Peyer's patch (tissue), 4 donors: ENCODE data around the gene BPIFA1. TPM values are rescaled to one million over a fixed set of nuclear protein-coding genes. Genes with fewer than 3 reads are reported as not detected.

ENCODE experiments used
- DNase-seq, 3 donors: peaks; one replicate each; pipeline ENCODE4 v3.0.0-alpha.2; 2017 to 2019
- H3K27ac ChIP-seq, 4 donors: fragments of 200-600 bp; sonication (generic); one replicate each; pipeline ENCODE4 v1.5.1; 2016 to 2019
- H3K27me3 ChIP-seq, 2 donors: fragments of 200-600 bp; sonication (generic); one replicate each; pipeline ENCODE4 v1.5.1; 2019
- H3K36me3 ChIP-seq, 3 donors: fragments of 200-600 bp; sonication (generic); one replicate each; pipeline ENCODE4 v1.5.1; 2016 to 2019
- H3K4me1 ChIP-seq, 4 donors: fragments of 200-600 bp; sonication (generic); one replicate each; pipeline ENCODE4 v1.5.1; 2016 to 2019
- H3K4me3 ChIP-seq, 4 donors: fragments of 200-600 bp; sonication (generic); 1 replicate in 3 of 4; 2 replicates in 1 of 4; pipeline ENCODE4 v1.5.1; 2016 to 2019; ENCODE audit warnings: mild to moderate bottlenecking in 1 of 4
- H3K9me3 ChIP-seq, 4 donors: fragments of 200-600 bp; sonication (generic); one replicate each; pipeline ENCODE4 v1.5.1; 2016 to 2019; ENCODE audit warnings: mild to moderate bottlenecking in 1 of 4
- CTCF ChIP-seq, 6 experiments: fragments of 450-650 bp in 4 of 6; fragments of 200-600 bp in 2 of 6; sonication (generic) in 1 of 6; IDR thresholded peaks; one replicate each; pipeline ENCODE4 v1.5.1; 2017 to 2019; ENCODE audit warnings: antibody characterized with exemption in 6 of 6, mild to moderate bottlenecking in 3 of 6, moderate library complexity in 1 of 6
- POLR2A ChIP-seq, 2 donors: fragments of 450-650 bp; IDR thresholded peaks; one replicate each; pipeline ENCODE4 v1.5.1; 2017; ENCODE audit warnings: antibody characterized with exemption in 2 of 2, mild to moderate bottlenecking in 2 of 2, moderate library complexity in 2 of 2
- total RNA-seq, 4 donors: library from RNA; depleted of rRNA; stranded (reverse); fragments of >200 nt; gene quantifications; one replicate each; pipeline ENCODE4 v1.1.0, GENCODE V29; 2016

Gene BPIFA1
- total RNA-seq, 4 donors from 2014 or later: not detected

- H3K4me3 ChIP-seq: no peak within 1 kb of the TSS
- no peaks in the 10 kb centered on the region for H3K36me3 ChIP-seq
- H3K27ac ChIP-seq: no peak within 1 kb of the TSS
- no peaks in the 10 kb centered on the region for H3K27me3 ChIP-seq
- no peaks in the 10 kb centered on the region for H3K4me1 ChIP-seq
- DNase-seq: no peak
- TF ChIP-seq CTCF (IDR thresholded peaks at IDR 0.05): no peak
- no peak for TF ChIP-seq POLR2A (IDR thresholded peaks at IDR 0.05)
- no peaks in the 10 kb centered on the region for H3K9me3 ChIP-seq
Observed at GRCh38 chr20:33282991-33283555, 47.3 kb downstream of the BPIFA1 start, which contains the start of gene BPIFB1. Gene BPIFB1, plus strand, starts transcription at chr20:33283214. Its CDS starts 2,860 bp downstream, at chr20:33286074.

- Histone ChIP-seq H3K36me3 (no peaks in the 10 kb centered on the region), H3K9me3 (no peaks in the 10 kb centered on the region), H3K27ac (no peak overlapping the region), H3K27me3 (no peaks in the 10 kb centered on the region), H3K4me1 (no peaks in the 10 kb centered on the region), H3K4me3 (no peak overlapping the region)
- no peak for DNase-seq
- TF ChIP-seq CTCF (IDR thresholded peaks at IDR 0.05) (no peak), POLR2A (IDR thresholded peaks at IDR 0.05) (no peak)
Observed at GRCh38 chr20:33284284-33284683, 48.5 kb downstream of the BPIFA1 start.

- H3K27ac ChIP-seq: no peak overlapping the region
- no peaks in the 10 kb centered on the region for H3K27me3 ChIP-seq
- no peaks in the 10 kb centered on the region for H3K4me1 ChIP-seq
- no peak for DNase-seq
- no peaks in the 10 kb centered on the region for H3K9me3 ChIP-seq
- TF ChIP-seq CTCF (IDR thresholded peaks at IDR 0.05) (no peak), POLR2A (IDR thresholded peaks at IDR 0.05) (no peak)
- H3K4me3 ChIP-seq: no peak overlapping the region
- no peaks in the 10 kb centered on the region for H3K36me3 ChIP-seq
Observed at GRCh38 chr20:33284937-33285336, 49.1 kb downstream of the BPIFA1 start.

GRCh38 chr20:33285861-33286495, 50.2 kb downstream of the BPIFA1 start:
- Histone ChIP-seq H3K36me3 (no peaks in the 10 kb centered on the region), H3K4me1 (no peaks in the 10 kb centered on the region), H3K4me3 (no peak overlapping the region), H3K27ac (no peak overlapping the region), H3K27me3 (no peaks in the 10 kb centered on the region), H3K9me3 (no peaks in the 10 kb centered on the region)
- no peak for DNase-seq
- TF ChIP-seq POLR2A (IDR thresholded peaks at IDR 0.05) (no peak), CTCF (IDR thresholded peaks at IDR 0.05) (no peak)

- no peak for TF ChIP-seq POLR2A (IDR thresholded peaks at IDR 0.05)
- no peak for TF ChIP-seq CTCF (IDR thresholded peaks at IDR 0.05)
- DNase-seq: no peak
Observed at GRCh38 chr20:33287884-33288283, 52.1 kb downstream of the BPIFA1 start.

More at GRCh38 chr20:33287884-33288283, 52.1 kb downstream of the BPIFA1 start:
- no peaks in the 10 kb centered on the region for H3K9me3 ChIP-seq
- H3K27me3 ChIP-seq: no peaks in the 10 kb centered on the region
- H3K4me3 ChIP-seq: no peak overlapping the region
- H3K27ac ChIP-seq: no peak overlapping the region
- no peaks in the 10 kb centered on the region for H3K4me1 ChIP-seq
- H3K36me3 ChIP-seq: no peaks in the 10 kb centered on the region
